NCI-H1436 treated with DMSO at 0.1 percent for 48 hours (cell line): ENCODE results near the gene CFAP54.
A peak's percentile ranks its signal among the peaks of the same experiment; 100 is the strongest.
"Not testable (repeated sequence)": the region's sequence is repeated elsewhere in the genome, so short reads cannot be mapped to it uniquely, and the experiment has no call there.

Experiments used
- DNase-seq: peaks from one replicate; lab custom pipeline; 2025; lab: John Stamatoyannopoulos, UW

Gene CFAP54

GRCh38 chr12:96489392-96490056 lies at the start of gene CFAP54:
Gene CFAP54, plus strand, starts transcription at chr12:96489577. Its CDS starts 33 bp downstream, at chr12:96489610.
- DNase-seq = peak; percentile 69

GRCh38 chr12:96441816-96442215 lies 47.6 kb upstream of the CFAP54 start:
- DNase-seq = no peak

- DNase-seq = no peak
Observed at GRCh38 chr12:96442906-96443305, 46.5 kb upstream of the CFAP54 start.

GRCh38 chr12:96444399-96444798 lies 45.0 kb upstream of the CFAP54 start:
- no peak for DNase-seq

- no peak for DNase-seq
Observed at GRCh38 chr12:96445691-96446583, 43.4 kb upstream of the CFAP54 start.

- DNase-seq = no peak
Observed at GRCh38 chr12:96447256-96447655, 42.1 kb upstream of the CFAP54 start.

GRCh38 chr12:96448300-96448699 lies 41.1 kb upstream of the CFAP54 start:
- DNase-seq = no peak

GRCh38 chr12:96452261-96452922 lies 37.0 kb upstream of the CFAP54 start:
- no peak for DNase-seq

GRCh38 chr12:96454396-96454795 lies 35.0 kb upstream of the CFAP54 start:
- DNase-seq = no peak

- DNase-seq = no peak
Observed at GRCh38 chr12:96456265-96456974, 33.0 kb upstream of the CFAP54 start.

- no peak for DNase-seq
Observed at GRCh38 chr12:96457191-96457930, 32.0 kb upstream of the CFAP54 start.

GRCh38 chr12:96459281-96459680 lies 30.1 kb upstream of the CFAP54 start:
- DNase-seq = not testable (repeated sequence)

GRCh38 chr12:96462571-96463280 lies 26.7 kb upstream of the CFAP54 start:
- DNase-seq = no peak

GRCh38 chr12:96465896-96466295 lies 23.5 kb upstream of the CFAP54 start:
- no peak for DNase-seq

- DNase-seq = no peak
Observed at GRCh38 chr12:96466939-96467751, 22.2 kb upstream of the CFAP54 start.

GRCh38 chr12:96471368-96472050 lies 17.9 kb upstream of the CFAP54 start:
- DNase-seq = no peak

GRCh38 chr12:96472384-96472783 lies 17.0 kb upstream of the CFAP54 start:
- DNase-seq = no peak

- no peak for DNase-seq
Observed at GRCh38 chr12:96473394-96474093, 15.8 kb upstream of the CFAP54 start.

GRCh38 chr12:96474206-96474605 lies 15.2 kb upstream of the CFAP54 start:
- DNase-seq = no peak
